ENCODE results near the gene ALK. TPM values are rescaled to one million over a fixed set of nuclear protein-coding genes. Genes with fewer than 3 reads are reported as not detected.

The ALK gene
- total RNA-seq, 4 donors from 2014 or later = 0.85 to 2.4 (median 1.8) TPM

DNA sequence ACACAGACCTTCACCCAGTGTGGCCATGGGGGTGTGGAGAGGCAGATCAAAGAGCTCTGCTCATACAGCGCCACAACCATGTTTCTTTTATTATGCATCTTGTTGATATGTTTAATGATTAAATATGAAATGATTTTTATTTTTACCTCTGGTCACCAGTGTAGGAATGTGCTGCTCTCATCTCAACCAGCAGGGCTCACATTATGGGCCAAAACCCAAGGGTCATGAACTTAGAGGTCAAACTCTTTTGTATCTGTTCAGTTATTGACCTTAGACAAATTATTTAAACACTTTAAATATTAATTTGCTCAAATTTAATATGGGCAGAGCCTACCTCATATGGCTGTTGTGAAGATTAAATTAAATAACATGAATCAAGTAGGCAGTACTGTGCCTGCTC, 386.2 kb downstream of the ALK start:
- TF ChIP-seq, protein P1, sequence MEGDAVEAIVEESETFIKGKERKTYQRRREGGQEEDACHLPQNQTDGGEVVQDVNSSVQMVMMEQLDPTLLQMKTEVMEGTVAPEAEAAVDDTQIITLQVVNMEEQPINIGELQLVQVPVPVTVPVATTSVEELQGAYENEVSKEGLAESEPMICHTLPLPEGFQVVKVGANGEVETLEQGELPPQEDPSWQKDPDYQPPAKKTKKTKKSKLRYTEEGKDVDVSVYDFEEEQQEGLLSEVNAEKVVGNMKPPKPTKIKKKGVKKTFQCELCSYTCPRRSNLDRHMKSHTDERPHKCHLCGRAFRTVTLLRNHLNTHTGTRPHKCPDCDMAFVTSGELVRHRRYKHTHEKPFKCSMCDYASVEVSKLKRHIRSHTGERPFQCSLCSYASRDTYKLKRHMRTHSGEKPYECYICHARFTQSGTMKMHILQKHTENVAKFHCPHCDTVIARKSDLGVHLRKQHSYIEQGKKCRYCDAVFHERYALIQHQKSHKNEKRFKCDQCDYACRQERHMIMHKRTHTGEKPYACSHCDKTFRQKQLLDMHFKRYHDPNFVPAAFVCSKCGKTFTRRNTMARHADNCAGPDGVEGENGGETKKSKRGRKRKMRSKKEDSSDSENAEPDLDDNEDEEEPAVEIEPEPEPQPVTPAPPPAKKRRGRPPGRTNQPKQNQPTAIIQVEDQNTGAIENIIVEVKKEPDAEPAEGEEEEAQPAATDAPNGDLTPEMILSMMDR (IDR thresholded peaks at IDR 0.05; ENCODE audit: low read depth) = no peak

DNA sequence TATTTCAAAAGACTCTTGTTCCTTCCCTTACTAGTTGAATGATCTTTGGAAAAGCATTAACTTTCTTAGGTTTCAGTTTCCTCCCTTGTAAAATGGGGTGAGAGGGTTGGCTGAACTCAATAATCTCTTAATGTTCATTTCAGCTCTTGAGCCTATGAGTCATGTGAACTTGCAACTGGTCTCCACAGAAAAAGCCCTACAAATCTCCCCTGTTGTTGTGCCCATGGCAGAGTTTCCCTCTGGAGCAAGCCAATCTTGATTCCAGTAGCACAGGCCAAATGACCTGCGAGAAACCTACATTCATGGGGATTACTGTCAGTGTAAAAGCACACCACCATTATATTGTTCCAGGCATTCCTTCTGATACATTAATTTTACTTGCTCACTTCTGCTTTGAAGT, 388.9 kb downstream of the ALK start:
- TF ChIP-seq, protein P1 (IDR thresholded peaks at IDR 0.05; ENCODE audit: low read depth) = no peak

DNA sequence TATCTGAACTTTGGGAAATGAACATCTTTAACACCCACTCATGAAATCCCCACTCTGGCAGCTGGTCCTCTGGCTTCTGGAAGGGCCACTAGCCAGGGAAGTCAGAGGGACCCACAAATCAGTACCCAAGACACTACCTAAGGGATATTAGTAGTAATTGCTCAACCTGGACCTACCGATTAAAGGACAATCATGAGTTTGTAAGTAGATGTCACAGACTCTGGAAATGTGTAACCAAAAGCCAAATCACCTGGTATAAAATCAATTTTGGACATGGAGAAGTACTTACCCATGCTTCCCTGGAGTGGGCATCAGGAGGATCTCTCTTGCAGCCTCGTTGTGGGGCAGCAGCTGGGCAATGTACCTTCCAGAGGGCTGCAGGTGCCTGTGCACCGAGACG, 389.8 kb downstream of the ALK start:
- TF ChIP-seq, protein P1 (IDR thresholded peaks at IDR 0.05; ENCODE audit: low read depth) = no peak

DNA sequence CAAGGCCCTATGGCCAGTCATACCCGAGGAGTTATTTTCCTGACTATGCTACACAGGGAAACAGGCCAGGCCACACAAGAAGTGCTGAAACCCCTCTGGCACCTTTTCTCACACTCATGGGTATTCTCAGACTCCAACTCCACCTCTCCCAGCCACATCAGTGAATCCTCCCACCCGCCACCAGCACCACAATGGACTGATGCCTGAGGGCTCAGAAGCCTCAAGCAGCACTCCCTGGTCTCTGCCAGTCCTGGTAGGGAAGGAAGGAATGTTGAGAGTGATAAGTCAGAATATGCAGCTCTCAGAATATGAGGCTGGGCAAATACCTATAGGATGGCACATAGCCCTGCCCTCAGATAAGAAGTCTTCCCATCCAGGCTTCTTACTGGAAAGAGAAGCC, 391.1 kb downstream of the ALK start:
- TF ChIP-seq, protein P1 (IDR thresholded peaks at IDR 0.05; ENCODE audit: low read depth) = no peak

DNA sequence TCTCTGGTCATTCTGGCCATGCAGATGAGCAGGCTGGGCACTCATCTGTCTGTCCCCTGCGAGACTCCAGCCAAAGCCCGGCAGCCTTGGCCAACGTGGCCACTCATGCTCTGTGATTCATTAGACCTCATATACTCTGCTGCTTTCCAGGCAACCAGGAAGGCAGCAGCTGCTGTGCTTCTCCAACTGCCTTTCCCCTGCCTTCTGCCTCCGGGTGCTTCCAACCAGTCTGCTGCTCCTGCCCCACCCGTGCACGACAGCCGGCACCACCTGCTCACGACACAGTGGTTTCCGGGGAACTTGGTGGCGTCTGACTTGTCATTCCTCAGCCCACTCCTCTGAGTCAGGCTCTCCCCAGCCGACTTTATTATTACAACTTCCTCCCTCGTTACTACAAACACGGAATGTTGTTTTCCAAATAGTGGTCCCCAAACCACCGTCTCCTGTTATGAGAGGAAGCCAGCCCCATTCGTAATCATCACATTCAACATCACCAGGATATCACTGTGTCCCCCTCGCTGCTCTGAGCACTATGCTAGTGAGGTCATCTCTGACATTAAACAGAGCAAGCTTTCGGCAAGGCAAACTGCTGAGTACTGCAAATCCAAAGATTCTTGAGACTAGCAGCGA, 392.4 kb downstream of the ALK start:
- TF ChIP-seq, protein P1 (IDR thresholded peaks at IDR 0.05; ENCODE audit: low read depth) = no peak

DNA sequence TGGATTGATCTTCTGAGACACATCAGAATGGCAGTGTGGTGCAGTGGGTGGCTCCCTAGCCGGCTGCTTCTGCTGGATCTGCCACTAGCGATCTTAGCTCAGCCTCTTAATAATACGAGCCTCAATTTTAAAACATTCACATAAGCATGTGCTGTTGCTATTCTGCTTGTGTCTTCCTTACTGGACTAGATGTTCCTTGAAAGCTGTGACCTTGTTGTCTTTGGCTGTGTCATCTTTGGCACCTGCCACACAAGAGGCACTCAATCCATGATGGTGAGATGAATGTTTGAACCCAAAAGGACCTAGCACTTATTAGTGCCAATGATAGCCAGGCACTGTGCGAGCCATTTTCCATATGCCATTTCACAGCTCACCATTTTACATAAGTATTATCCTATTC, 393.0 kb downstream of the ALK start:
- TF ChIP-seq, protein P1 (IDR thresholded peaks at IDR 0.05; ENCODE audit: low read depth) = no peak

DNA sequence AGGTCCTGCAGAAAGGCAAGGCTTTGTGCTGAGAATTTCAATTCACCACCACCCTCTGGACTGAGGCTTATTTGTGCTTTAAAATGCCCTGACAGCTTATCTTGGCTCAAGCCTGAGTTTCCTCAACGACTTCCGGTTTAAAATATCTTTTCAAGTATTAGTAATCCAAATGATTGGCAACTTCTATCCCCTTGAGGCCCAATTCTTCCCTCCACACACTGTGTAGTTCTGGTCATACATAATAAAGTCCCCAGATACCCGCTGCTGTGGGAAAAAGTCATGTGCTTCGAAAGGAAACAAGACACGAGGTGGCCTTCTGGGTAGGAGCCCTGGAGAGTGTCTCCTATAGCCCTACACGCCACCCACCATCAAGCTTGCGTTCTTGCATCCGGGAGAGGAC, 393.4 kb downstream of the ALK start:
- TF ChIP-seq, protein P1 (IDR thresholded peaks at IDR 0.05; ENCODE audit: low read depth) = no peak
